MM.1S (cell line): ENCODE data around the gene PRKCB.
"Not testable (repeated sequence)": the region's sequence is repeated elsewhere in the genome, so short reads cannot be mapped to it uniquely, and the experiment has no call there.

Experiments used
- DNase-seq: peaks from one replicate; pipeline ENCODE4 v3.0.0-alpha.2; 2015
- H2AFZ ChIP-seq: fragments of 300-600 bp; sonication (generic); 2 replicates; pipeline ENCODE4 v1.6.0; 2016; ENCODE audit warnings: antibody characterized with exemption, low read length
- H3F3A ChIP-seq: fragments of 300-600 bp; sonication (generic); 2 replicates; pipeline ENCODE4 v1.6.1; 2016; ENCODE audit warnings: mild to moderate bottlenecking, antibody characterized with exemption, low read length, moderate library complexity, mixed read lengths; ENCODE audit not compliant: insufficient read depth
- H3K27ac ChIP-seq: fragments of 300-600 bp; sonication (generic); 2 replicates; pipeline ENCODE4 v1.5.1; 2016; ENCODE audit warnings: mild to moderate bottlenecking, low read length
- H3K27me3 ChIP-seq: fragments of 300-600 bp; sonication (generic); replicated peaks from 2 replicates; pipeline ENCODE4 v1.6.0; 2016; ENCODE audit warnings: low read length; ENCODE audit not compliant: insufficient read depth
- H3K36me3 ChIP-seq: fragments of 300-600 bp; sonication (generic); replicated peaks from 2 replicates; pipeline ENCODE4 v1.6.1; 2016; ENCODE audit warnings: mild to moderate bottlenecking, low read length, mixed read lengths; ENCODE audit not compliant: insufficient read depth
- H3K4me1 ChIP-seq: fragments of 300-600 bp; sonication (generic); 2 replicates; pipeline ENCODE4 v1.6.1; 2016; ENCODE audit warnings: low read length, mixed read lengths
- H3K4me2 ChIP-seq: fragments of 300-600 bp; sonication (generic); 2 replicates; pipeline ENCODE4 v1.6.0; 2016; ENCODE audit warnings: low read depth, low read length
- H3K4me3 ChIP-seq: fragments of 300-600 bp; sonication (generic); 2 replicates; pipeline ENCODE4 v1.5.1; 2016; ENCODE audit warnings: low read length, mixed read lengths
- H3K79me2 ChIP-seq: fragments of 300-600 bp; sonication (generic); 2 replicates; pipeline ENCODE4 v1.6.1; 2016; ENCODE audit warnings: mixed run types, low read length, mixed read lengths
- H3K9ac ChIP-seq: fragments of 300-600 bp; sonication (generic); 2 replicates; pipeline ENCODE4 v1.6.1; 2016; ENCODE audit warnings: low read length, mixed read lengths
- H3K9me2 ChIP-seq: fragments of 300-600 bp; sonication (generic); replicated peaks from 2 replicates; pipeline ENCODE4 v1.6.1; 2016; ENCODE audit warnings: mild to moderate bottlenecking, low read length, mixed read lengths; ENCODE audit not compliant: insufficient read depth
- H3K9me3 ChIP-seq: fragments of 300-600 bp; sonication (generic); replicated peaks from 2 replicates; pipeline ENCODE4 v1.6.1; 2016; ENCODE audit warnings: mild to moderate bottlenecking, low read length, mixed read lengths; ENCODE audit not compliant: insufficient read depth
- H4K20me1 ChIP-seq: fragments of 300-600 bp; sonication (generic); 2 replicates; pipeline ENCODE4 v1.6.1; 2016; ENCODE audit warnings: mild to moderate bottlenecking, low read length, moderate library complexity, mixed read lengths; ENCODE audit not compliant: insufficient read depth
- EZH2 ChIP-seq: fragments of 300-600 bp; sonication (generic); optimal IDR thresholded peaks from 2 replicates; pipeline ENCODE3; 2017; ENCODE audit warnings: low read depth, mild to moderate bottlenecking, antibody characterized with exemption, low read length, mixed read lengths
- EZH2phosphoT487 ChIP-seq: fragments of 300-600 bp; sonication (generic); IDR thresholded peaks from 2 replicates; pipeline ENCODE4 v1.6.1; 2018; ENCODE audit warnings: antibody characterized with exemption, low read length
- TF ChIP-seq, protein P1 (sequence below): fragments of 300-600 bp; sonication (generic); IDR thresholded peaks from 2 replicates; pipeline ENCODE4 v1.5.1; 2016; ENCODE audit warnings: antibody characterized with exemption, low read length, mixed read lengths

The PRKCB gene

GRCh38 chr16:24027466-24027865, 191.7 kb downstream of the PRKCB start:
- no peak for DNase-seq
- no peaks in the 10 kb centered on the region for H3K36me3 ChIP-seq
- no peak overlapping the region for H3K4me2 ChIP-seq
- no peak overlapping the region for H3K9ac ChIP-seq
- no peak overlapping the region for H3K4me3 ChIP-seq
- no peak overlapping the region for H2AFZ ChIP-seq
- no peaks in the 10 kb centered on the region for H3K4me1 ChIP-seq
- TF ChIP-seq EZH2phosphoT487 (no peak), EZH2 (no peak)
- TF ChIP-seq, protein P1, sequence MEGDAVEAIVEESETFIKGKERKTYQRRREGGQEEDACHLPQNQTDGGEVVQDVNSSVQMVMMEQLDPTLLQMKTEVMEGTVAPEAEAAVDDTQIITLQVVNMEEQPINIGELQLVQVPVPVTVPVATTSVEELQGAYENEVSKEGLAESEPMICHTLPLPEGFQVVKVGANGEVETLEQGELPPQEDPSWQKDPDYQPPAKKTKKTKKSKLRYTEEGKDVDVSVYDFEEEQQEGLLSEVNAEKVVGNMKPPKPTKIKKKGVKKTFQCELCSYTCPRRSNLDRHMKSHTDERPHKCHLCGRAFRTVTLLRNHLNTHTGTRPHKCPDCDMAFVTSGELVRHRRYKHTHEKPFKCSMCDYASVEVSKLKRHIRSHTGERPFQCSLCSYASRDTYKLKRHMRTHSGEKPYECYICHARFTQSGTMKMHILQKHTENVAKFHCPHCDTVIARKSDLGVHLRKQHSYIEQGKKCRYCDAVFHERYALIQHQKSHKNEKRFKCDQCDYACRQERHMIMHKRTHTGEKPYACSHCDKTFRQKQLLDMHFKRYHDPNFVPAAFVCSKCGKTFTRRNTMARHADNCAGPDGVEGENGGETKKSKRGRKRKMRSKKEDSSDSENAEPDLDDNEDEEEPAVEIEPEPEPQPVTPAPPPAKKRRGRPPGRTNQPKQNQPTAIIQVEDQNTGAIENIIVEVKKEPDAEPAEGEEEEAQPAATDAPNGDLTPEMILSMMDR, result no peak
- H4K20me1 ChIP-seq, result no peaks in the 10 kb centered on the region
- no peaks in the 10 kb centered on the region for H3K9me3 ChIP-seq
- no peaks in the 10 kb centered on the region for H3K79me2 ChIP-seq
- H3F3A ChIP-seq, result no peaks in the 10 kb centered on the region
- no peaks in the 10 kb centered on the region for H3K27me3 ChIP-seq
- H3K9me2 ChIP-seq, result no peaks in the 10 kb centered on the region
- H3K27ac ChIP-seq, result no peak overlapping the region

- H3K4me3 ChIP-seq, H4K20me1 ChIP-seq, H3K9me2 ChIP-seq, H3K9me3 ChIP-seq, H2AFZ ChIP-seq, H3K27ac ChIP-seq, H3K36me3 ChIP-seq, H3K9ac ChIP-seq, H3K4me2 ChIP-seq, H3K79me2 ChIP-seq, H3F3A ChIP-seq, H3K27me3 ChIP-seq, DNase-seq, H3K4me1 ChIP-seq: not testable (repeated sequence)
Measured at GRCh38 chr16:24029841-24030240, 194.1 kb downstream of the PRKCB start.

GRCh38 chr16:24035127-24035842, 199.5 kb downstream of the PRKCB start:
- no peaks in the 10 kb centered on the region for H3K36me3 ChIP-seq
- no peaks in the 10 kb centered on the region for H3K79me2 ChIP-seq
- no peak overlapping the region for H3K4me2 ChIP-seq
- no peak for TF ChIP-seq EZH2phosphoT487
- H3K9me2 ChIP-seq, result no peaks in the 10 kb centered on the region
- no peak overlapping the region for H3K9ac ChIP-seq
- no peaks in the 10 kb centered on the region for H3K27me3 ChIP-seq
- DNase-seq, result no peak
- no peak overlapping the region for H3K4me3 ChIP-seq
- no peaks in the 10 kb centered on the region for H3F3A ChIP-seq
- no peak overlapping the region for H2AFZ ChIP-seq
- H3K9me3 ChIP-seq, result no peaks in the 10 kb centered on the region
- H3K27ac ChIP-seq, result no peak overlapping the region
- H3K4me1 ChIP-seq, result peaks cover 5% of the 10 kb centered on the region; the same call in 1 of the 2 replicates
- H4K20me1 ChIP-seq, result no peaks in the 10 kb centered on the region

DNA sequence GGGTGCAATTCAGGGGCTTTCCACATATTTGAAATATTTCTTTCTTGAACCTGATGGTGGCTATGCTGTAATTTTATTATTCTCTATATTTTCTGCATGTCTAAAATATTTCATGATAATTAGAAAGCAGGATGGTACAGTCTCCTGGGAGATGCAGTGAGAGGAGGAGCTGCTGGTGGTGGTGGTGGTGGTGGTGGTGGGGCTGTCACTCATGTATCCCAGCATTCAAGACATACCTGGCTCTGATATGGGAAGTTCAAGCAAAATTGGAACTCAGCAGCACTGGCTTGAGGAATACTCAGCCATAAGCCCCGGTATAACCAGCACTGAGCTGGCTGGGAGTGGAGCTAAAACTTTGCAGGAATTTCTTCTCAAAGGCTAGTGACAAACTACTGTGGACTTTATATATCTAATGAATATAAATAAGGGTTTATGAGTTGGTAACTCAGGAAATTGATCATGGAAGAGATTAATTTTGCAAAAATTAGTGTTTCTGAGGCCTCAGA, 200.3 kb downstream of the PRKCB start:
- Histone ChIP-seq H3K9ac (no peak overlapping the region), H3K27ac (no peak overlapping the region), H3K4me1 (peaks cover 5% of the 10 kb centered on the region; the same call in 1 of the 2 replicates), H3K9me2 (no peaks in the 10 kb centered on the region), H3K27me3 (no peaks in the 10 kb centered on the region), H3F3A (no peaks in the 10 kb centered on the region), H2AFZ (no peak overlapping the region), H3K4me2 (no peak overlapping the region), H4K20me1 (no peaks in the 10 kb centered on the region), H3K36me3 (no peaks in the 10 kb centered on the region), H3K79me2 (no peaks in the 10 kb centered on the region), H3K4me3 (no peak overlapping the region), H3K9me3 (no peaks in the 10 kb centered on the region)
- TF ChIP-seq, protein P1, result no peak
- TF ChIP-seq EZH2, result no peak
- TF ChIP-seq EZH2phosphoT487, result no peak
- no peak for DNase-seq
